Fibroblast of mammary gland (primary cell): ENCODE measurements around the gene PDGFA.

Experiments used
- DNase-seq: peaks from one replicate; pipeline ENCODE4 v3.0.0-alpha.2; 2010; ENCODE audit warnings: low read depth
- H3K4me3 ChIP-seq: 2 replicates; pipeline ENCODE4 v1.5.1; 2011; ENCODE audit warnings: low read depth, mild to moderate bottlenecking, low read length, moderate library complexity; ENCODE audit not compliant: control insufficient read depth
- CTCF ChIP-seq: conservative IDR thresholded peaks from 2 replicates; pipeline ENCODE4 v1.5.1; 2011; ENCODE audit warnings: low read depth, low read length, inconsistent platforms; ENCODE audit not compliant: control insufficient read depth, insufficient read depth

The PDGFA gene

GRCh38 chr7:525740-526139 is 6.1 kb upstream of the PDGFA start:
- DNase-seq: peak; percentile 20
- TF ChIP-seq CTCF: no peak
- H3K4me3 ChIP-seq: no peak overlapping the region

GRCh38 chr7:524800-525199 is 5.2 kb upstream of the PDGFA start:
- no peak for TF ChIP-seq CTCF
- no peak overlapping the region for H3K4me3 ChIP-seq
- no peak for DNase-seq

- no peak for TF ChIP-seq CTCF
- H3K4me3 ChIP-seq: no peak overlapping the region
- no peak for DNase-seq
Observed at GRCh38 chr7:523347-524336, 4.0 kb upstream of the PDGFA start.

- DNase-seq: no peak
- no peak for TF ChIP-seq CTCF
- H3K4me3 ChIP-seq: no peak overlapping the region
Observed at GRCh38 chr7:522951-523314, 3.3 kb upstream of the PDGFA start.

- peak; percentile 15 for DNase-seq
- no peak overlapping the region for H3K4me3 ChIP-seq
Observed at GRCh38 chr7:522071-522950, 2.7 kb upstream of the PDGFA start.

More at GRCh38 chr7:522071-522950, 2.7 kb upstream of the PDGFA start:
- TF ChIP-seq CTCF: no peak
